Astrocyte (in vitro differentiated cells and primary cell): ENCODE results near the gene CNEP1R1. TPM values are rescaled to one million over a fixed set of nuclear protein-coding genes. Genes with fewer than 3 reads are reported as not detected.

Source experiments
- DNase-seq: peaks from one replicate; pipeline ENCODE4 v3.0.0-alpha.2; 2010; ENCODE audit warnings: low read depth
- FAIRE-seq: peaks from 2 replicates; lab custom pipeline; 2011; peaks lifted over from hg19 to GRCh38; lab: Jason Lieb, UNC
- H2AFZ ChIP-seq: 2 replicates; pipeline ENCODE4 v1.6.0; 2012; ENCODE audit warnings: low read depth, low read length, inconsistent platforms
- H3K27ac ChIP-seq: 2 replicates; pipeline ENCODE4 v1.5.1; 2011; ENCODE audit warnings: low read depth, low read length, inconsistent platforms
- H3K27me3 ChIP-seq: 2 replicates; pipeline ENCODE4 v1.6.0; 2011; ENCODE audit warnings: low read length, inconsistent platforms; ENCODE audit not compliant: insufficient read depth
- H3K36me3 ChIP-seq: 2 replicates; pipeline ENCODE4 v1.5.1; 2011; ENCODE audit warnings: low read length, inconsistent platforms; ENCODE audit not compliant: insufficient read depth
- H3K4me1 ChIP-seq: 2 replicates; pipeline ENCODE4 v1.5.1; 2011; ENCODE audit warnings: low read length, inconsistent platforms; ENCODE audit not compliant: insufficient read depth
- H3K4me2 ChIP-seq: 2 replicates; pipeline ENCODE4 v1.6.0; 2012; ENCODE audit warnings: low read length, inconsistent platforms
- H3K4me3 ChIP-seq: 2 replicates; pipeline ENCODE4 v1.5.1; 2011; ENCODE audit warnings: low read depth, mild to moderate bottlenecking, low read length, inconsistent platforms; ENCODE audit not compliant: insufficient read depth
- H3K79me2 ChIP-seq: 2 replicates; pipeline ENCODE4 v1.6.0; 2012; ENCODE audit warnings: mild to moderate bottlenecking, low read length, inconsistent platforms; ENCODE audit not compliant: insufficient read depth
- H3K9ac ChIP-seq: 2 replicates; pipeline ENCODE4 v1.6.0; 2012; ENCODE audit warnings: mild to moderate bottlenecking, low read length, inconsistent platforms
- H3K9me3 ChIP-seq: 2 replicates; pipeline ENCODE4 v1.5.1; 2012; ENCODE audit warnings: low read depth, mild to moderate bottlenecking, low read length, inconsistent platforms; ENCODE audit not compliant: insufficient read depth
- H4K20me1 ChIP-seq: 2 replicates; pipeline ENCODE4 v1.6.0; 2012; ENCODE audit warnings: low read length, inconsistent platforms; ENCODE audit not compliant: insufficient read depth
- H3K27ac Mint-ChIP-seq: one replicate; pipeline ENCODE4 v1.8.0; 2021; ENCODE audit warnings: mild to moderate bottlenecking, mixed read lengths; ENCODE audit not compliant: unreplicated experiment
- H3K27me3 Mint-ChIP-seq: one replicate; pipeline ENCODE4 v1.8.0; 2021; ENCODE audit warnings: low read depth, mixed read lengths; ENCODE audit not compliant: unreplicated experiment
- H3K36me3 Mint-ChIP-seq: one replicate; pipeline ENCODE4 v1.8.0; 2021; ENCODE audit warnings: low read depth, mixed read lengths; ENCODE audit not compliant: unreplicated experiment
- H3K4me1 Mint-ChIP-seq: one replicate; pipeline ENCODE4 v1.8.0; 2021; ENCODE audit warnings: low read depth, mixed read lengths; ENCODE audit not compliant: unreplicated experiment
- H3K4me3 Mint-ChIP-seq: one replicate; pipeline ENCODE4 v1.8.0; 2021; ENCODE audit warnings: mild to moderate bottlenecking, moderate library complexity, mixed read lengths; ENCODE audit not compliant: unreplicated experiment
- H3K9me3 Mint-ChIP-seq: one replicate; pipeline ENCODE4 v1.8.0; 2021; ENCODE audit warnings: mild to moderate bottlenecking, mixed read lengths; ENCODE audit not compliant: unreplicated experiment
- CTCF ChIP-seq: IDR thresholded peaks from 2 replicates; pipeline ENCODE4 v1.5.1; 2011; ENCODE audit warnings: low read depth, mild to moderate bottlenecking, inconsistent platforms, low read length, moderate library complexity; ENCODE audit not compliant: insufficient read depth
- EZH2 ChIP-seq: IDR thresholded peaks from 2 replicates; pipeline ENCODE4 v1.6.1; 2012; ENCODE audit warnings: mild to moderate bottlenecking, low read length, inconsistent platforms; ENCODE audit not compliant: insufficient read depth
- total RNA-seq: library from RNA; stranded (reverse); gene quantifications from 2 replicates; pipeline ENCODE4 v1.2.1, GENCODE V29; 2021

Gene CNEP1R1
- total RNA-seq, 1 donor from 2014 or later = 31.1 TPM

GRCh38 chr16:50066482-50067289 lies 41.7 kb downstream of the CNEP1R1 start:
- Histone ChIP-seq H3K27ac (peak overlapping the region; percentile 93), H3K4me1 (peaks cover 18% of the 10 kb centered on the region), H3K4me2 (peak overlapping the region; percentile 98), H3K4me3 (peak overlapping the region; percentile 89), H3K79me2 (peaks cover 41% of the 10 kb centered on the region), H3K9me3 (no peaks in the 10 kb centered on the region), H3K36me3 (peaks cover 21% of the 10 kb centered on the region), H4K20me1 (peaks cover 42% of the 10 kb centered on the region), H3K9ac (peak overlapping the region; percentile 94), H3K27me3 (no peaks in the 10 kb centered on the region), H2AFZ (peak overlapping the region; percentile 100)
- TF ChIP-seq CTCF = no peak
- no peak for TF ChIP-seq EZH2
- peaks cover 7% of the 10 kb centered on the region for H3K36me3 Mint-ChIP-seq
- H3K4me3 Mint-ChIP-seq = peak overlapping the region; percentile 98
- H3K9me3 Mint-ChIP-seq = peaks cover 2% of the 10 kb centered on the region
- H3K4me1 Mint-ChIP-seq = peaks cover 21% of the 10 kb centered on the region
- H3K27ac Mint-ChIP-seq = peak overlapping the region; percentile 81
- FAIRE-seq (no peak), DNase-seq (no peak)
- no peaks in the 10 kb centered on the region for H3K27me3 Mint-ChIP-seq

GRCh38 chr16:50067290-50067853 lies 42.3 kb downstream of the CNEP1R1 start:
- H3K79me2 ChIP-seq = peaks cover 46% of the 10 kb centered on the region
- H3K27ac ChIP-seq = no peak overlapping the region
- no peaks in the 10 kb centered on the region for H3K27me3 ChIP-seq
- H3K9ac ChIP-seq = peak overlapping the region; percentile 32
- Mint-ChIP-seq H3K27me3 (no peaks in the 10 kb centered on the region), H3K4me1 (peaks cover 21% of the 10 kb centered on the region), H3K4me3 (peak overlapping the region; percentile 98), H3K36me3 (peaks cover 8% of the 10 kb centered on the region), H3K9me3 (peaks cover 2% of the 10 kb centered on the region), H3K27ac (no peak overlapping the region)
- no peak overlapping the region for H2AFZ ChIP-seq
- H4K20me1 ChIP-seq = peaks cover 42% of the 10 kb centered on the region
- peaks cover 23% of the 10 kb centered on the region for H3K36me3 ChIP-seq
- TF ChIP-seq EZH2 (no peak), CTCF (peak; percentile 62)
- peaks cover 18% of the 10 kb centered on the region for H3K4me1 ChIP-seq
- H3K9me3 ChIP-seq = no peaks in the 10 kb centered on the region
- FAIRE-seq (no peak), DNase-seq (peak; percentile 48)
- peak overlapping the region; percentile 98 for H3K4me2 ChIP-seq
- peak overlapping the region; percentile 19 for H3K4me3 ChIP-seq

- Histone ChIP-seq H3K4me3 (peak overlapping the region; percentile 20), H3K27ac (no peak overlapping the region), H3K79me2 (peaks cover 50% of the 10 kb centered on the region), H3K4me2 (peak overlapping the region; percentile 98), H3K36me3 (peaks cover 27% of the 10 kb centered on the region), H3K27me3 (no peaks in the 10 kb centered on the region), H3K9me3 (no peaks in the 10 kb centered on the region), H3K9ac (no peak overlapping the region), H3K4me1 (peaks cover 18% of the 10 kb centered on the region), H2AFZ (no peak overlapping the region), H4K20me1 (peaks cover 42% of the 10 kb centered on the region)
- Mint-ChIP-seq H3K9me3 (peaks cover 2% of the 10 kb centered on the region), H3K4me1 (peaks cover 21% of the 10 kb centered on the region), H3K27ac (no peak overlapping the region), H3K36me3 (peaks cover 10% of the 10 kb centered on the region), H3K27me3 (no peaks in the 10 kb centered on the region), H3K4me3 (peak overlapping the region; percentile 98)
- DNase-seq (peak; percentile 50), FAIRE-seq (no peak)
- TF ChIP-seq CTCF (no peak), EZH2 (no peak)
These were observed 43.5 kb downstream of the CNEP1R1 start for GRCh38 chr16:50068550-50068949.
